GM21576 (cell line): ENCODE results near the gene RPRML.
A peak's percentile ranks its signal among the peaks of the same experiment; 100 is the strongest.

Experiments used
- ATAC-seq: cut with Tn5 transposase; IDR thresholded peaks from one replicate; pipeline ENCODE4 v1.9.1; 2021; ENCODE audit warnings: mild to moderate bottlenecking, moderate library complexity; ENCODE audit not compliant: unreplicated experiment

RPRML gene

DNA sequence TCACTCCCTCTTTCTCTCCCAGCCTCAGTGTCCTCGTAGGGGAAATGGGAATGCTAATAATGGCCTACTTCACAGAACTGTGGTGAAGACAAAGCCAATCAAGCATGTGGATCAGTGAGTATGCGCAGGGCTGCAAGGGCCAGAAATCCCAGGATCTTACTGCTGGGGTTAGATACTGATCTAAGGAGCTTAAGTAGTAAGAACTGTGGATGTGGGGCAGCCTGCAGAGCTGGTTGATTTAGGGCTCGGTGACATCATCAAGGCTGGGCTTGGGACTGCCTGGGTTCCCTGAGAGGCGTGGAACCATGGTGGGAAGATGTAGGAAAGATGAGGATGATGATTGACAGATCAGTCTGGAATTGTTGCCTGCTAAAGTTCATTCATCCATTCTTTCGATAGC lies 30.5 kb downstream of the RPRML start:
- ATAC-seq, result no peak

DNA sequence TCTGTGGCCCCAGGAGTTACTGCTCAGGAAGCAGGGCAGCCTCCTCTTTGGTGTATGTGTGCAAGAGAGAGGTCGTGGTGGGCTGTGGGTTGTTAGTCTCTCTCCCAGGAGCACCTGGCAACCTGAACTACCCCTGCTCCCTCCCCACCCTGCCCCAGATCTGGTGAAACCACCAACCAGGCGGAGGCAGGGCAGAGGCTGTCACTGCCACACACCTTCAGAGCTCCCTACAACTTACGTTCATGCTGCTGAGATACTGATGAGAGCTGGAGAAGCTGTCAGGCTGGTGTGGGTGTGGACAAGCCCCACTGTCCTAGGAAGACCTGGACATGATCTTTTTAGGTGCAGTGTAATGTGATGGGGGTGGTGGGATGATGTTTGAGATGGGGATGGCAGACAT lies 31.8 kb downstream of the RPRML start:
- no peak for ATAC-seq

DNA sequence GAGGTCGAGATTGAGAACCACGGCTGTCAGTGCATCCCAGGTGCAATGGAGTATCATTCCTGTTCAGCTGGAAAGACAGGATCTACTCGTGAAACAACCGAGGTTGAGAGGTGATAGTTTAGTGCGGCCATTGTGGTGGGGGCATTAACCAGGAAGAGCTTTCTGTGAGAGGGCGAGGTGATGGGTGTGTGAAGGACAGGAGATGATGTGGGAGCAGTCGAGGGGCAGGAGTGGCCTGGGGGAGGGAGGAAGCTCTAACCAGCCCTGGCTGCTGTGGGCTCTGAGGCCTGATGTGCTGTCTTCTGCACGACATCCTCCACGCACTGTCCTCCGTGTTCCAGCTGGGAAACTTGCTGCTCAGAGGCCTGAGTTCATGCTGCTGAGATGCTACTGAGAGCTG lies 34.1 kb downstream of the RPRML start:
- no peak for ATAC-seq

DNA sequence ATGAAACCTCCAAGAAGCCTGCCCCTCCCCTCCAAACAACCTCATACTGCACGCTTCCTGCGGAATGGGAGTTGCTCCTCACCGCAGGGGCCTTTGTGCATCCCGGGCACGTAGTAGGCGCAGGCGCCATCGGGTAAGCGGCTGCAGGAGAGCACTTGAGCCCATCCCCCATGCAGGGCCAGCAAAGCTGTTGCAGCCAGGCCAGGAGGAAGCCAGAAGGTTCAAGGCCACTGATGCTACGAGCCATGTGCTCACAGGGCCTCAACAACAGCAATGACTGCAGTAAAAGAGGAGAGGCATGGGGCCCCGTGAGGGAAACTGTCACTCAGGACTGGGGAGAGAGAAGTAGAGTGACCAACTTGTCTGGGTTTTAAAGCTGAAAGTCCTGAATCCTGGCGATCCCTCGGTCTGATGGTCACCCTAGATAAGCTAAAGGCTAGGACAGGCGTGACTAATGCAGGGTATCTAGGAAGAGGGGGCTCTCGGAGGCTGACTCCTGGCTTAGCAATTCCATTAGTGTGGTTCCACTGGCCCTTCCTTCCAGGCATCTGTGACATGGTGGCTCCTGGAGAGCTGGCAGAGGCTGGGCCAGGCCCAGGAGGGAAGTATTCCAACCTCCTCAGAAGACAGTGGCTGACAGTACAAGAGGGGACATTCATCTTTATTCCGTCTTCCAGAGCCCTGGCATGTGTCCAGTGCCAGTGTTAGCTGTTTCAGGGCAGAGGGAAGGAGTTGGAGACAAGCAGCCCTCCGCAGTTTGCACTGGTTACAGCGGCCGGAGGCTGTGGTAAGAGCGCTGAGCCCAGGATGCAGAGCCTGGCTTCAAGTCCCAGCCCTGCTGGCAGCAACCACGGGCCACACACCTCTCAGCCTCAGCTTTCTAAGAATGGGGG lies 35.3 kb downstream of the RPRML start:
- no peak for ATAC-seq

DNA sequence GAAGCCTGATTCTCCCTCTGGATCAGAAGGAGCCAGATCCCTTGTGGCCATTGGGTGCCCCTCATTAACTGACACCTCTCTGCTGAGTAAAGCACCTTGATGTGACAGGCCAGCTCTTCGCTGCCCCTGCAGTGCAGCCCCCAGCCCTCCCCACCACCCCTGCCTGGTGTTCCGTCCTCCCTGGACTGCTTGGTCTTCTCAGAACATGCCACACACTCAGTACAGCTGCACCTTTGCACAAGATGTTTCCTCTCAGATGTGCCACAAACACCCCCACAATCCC lies 35.9 kb downstream of the RPRML start:
- no peak for ATAC-seq

DNA sequence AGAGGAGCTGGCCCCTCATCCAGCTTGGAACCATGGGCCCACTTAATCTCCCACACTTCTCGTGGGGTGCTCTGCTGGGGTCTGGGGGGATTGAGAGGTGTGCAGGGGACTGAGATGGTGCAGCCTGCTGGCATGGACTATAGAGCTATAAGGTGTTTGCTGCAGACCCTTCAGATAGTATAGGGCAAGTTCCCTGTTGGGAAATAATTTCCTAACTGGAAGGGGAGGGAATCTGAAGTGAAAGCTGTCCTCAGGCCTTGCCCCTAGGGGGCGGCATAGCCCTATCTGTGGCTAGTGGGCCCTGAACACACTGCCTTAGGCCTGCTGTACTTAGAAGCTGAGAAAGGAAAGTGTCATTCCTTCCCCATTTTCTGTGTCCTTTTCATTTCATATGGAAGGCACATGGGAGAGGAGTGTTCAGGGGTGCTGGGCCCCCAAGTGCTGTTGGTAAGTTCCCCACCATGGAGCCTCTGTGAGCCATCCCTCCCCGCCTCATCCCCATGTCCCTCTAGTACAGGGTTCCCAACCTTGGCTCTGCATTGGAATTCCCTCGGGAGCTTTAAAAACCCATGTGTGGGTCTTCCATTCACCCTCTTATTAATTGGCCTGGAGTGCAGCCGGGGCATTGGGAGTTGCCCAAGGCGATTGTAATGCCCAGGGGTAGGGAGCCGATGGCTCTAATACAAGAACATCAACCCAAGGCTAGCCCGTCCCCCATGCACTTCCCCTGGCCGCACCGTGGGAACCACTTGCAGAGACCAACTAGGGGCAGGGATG lies 36.4 kb downstream of the RPRML start:
- no peak for ATAC-seq

DNA sequence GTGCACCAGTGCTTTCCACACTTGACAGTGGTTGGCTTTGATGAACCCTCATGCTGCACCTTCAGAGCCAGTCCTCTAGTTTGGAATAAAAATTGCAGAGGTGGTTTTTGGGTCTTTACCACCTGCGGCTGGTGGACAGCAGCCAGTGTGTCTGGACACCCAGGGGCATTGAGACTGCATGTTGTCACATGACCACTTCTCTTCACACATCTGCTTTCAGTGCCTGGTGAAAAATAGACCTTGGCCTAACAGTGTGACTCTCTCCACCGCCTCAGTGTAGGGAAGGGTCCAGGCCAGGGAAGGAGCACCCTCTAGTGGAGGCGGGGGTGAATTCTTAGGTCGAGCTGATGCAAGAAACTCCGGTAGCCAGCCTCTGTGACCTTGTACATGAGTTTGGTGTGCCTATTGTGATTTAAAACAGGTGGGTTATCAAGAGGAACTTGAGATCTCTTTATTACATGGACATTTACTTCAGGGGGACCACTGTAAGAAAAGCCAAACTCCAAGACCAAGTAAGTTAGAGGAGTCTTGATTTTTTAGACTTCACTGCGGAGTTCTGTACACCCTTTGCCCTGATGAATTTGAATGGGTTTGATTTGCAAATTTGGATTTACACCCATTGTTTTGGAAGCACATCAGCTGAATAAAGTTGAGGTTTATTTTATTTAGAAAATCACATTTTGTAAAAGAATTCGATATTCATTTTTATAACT lies 38.2 kb downstream of the RPRML start:
- ATAC-seq, result peak; percentile 54

DNA sequence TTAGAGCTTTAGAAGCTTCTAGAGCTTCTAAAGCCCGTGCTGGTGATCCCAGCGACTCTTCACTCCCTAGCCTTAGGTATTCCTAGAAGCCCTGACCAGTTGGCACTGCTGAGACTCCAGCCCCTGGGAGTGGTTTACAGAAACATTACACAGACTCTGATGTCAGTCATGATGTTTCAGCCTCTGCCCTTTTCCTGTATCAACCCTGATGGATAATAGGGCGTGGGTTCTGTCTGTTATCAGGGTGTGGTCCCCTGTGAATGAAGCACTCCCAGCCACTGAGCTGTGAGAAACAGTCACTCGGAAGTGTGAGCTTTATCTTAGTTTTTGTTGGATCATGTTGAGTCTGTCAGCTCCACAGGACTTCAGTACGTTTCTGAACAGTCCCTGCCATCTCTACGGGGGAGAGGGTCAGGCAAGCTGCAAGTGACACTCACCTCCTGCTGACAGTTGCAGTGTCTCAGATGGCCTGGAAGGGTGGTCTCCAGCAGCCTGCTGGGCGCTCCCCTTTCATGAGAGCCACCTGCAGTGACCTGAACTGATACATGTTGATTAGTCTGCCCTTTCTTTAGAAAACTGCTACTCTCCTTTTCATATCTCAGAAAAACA lies 43.3 kb downstream of the RPRML start:
- no peak for ATAC-seq

DNA sequence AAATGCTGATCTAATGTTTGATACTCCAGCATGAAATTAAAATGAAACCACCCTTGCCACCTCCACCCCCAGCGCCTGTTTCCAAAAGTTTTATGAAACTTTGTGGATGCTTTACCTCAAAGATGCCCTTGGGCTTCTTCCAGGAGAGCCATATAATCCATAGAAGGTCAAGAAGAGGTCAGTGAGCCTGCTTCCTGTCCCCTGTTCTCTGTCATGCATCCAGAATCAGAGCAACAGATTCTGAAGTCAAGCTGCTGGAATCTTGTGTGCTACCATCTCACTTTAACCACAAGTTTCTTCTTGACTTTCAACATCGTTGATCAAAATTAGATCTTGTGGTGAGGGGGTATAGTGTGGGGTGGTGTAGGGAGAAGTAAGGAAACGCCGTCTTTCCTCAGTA lies 47.5 kb downstream of the RPRML start:
- no peak for ATAC-seq

DNA sequence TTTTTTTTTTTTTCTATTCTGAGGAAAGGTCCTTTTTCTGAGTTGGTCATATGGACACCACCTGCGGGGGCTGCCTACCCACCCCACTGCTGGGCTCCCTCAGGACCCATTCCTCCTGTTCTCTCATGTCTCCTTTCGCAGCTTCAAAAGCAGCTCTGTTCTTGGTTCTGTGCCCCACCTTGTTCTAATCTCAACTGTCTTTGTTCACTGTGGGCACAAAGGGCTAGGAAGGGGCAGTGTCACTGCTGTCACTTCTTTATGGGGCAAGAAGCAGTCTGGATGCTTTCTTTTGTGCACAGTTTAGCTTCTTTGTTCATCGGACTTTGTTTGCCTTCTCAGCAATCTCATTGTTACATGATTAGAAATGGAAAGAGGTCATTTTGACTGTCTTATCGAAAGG lies 49.0 kb downstream of the RPRML start:
- no peak for ATAC-seq

DNA sequence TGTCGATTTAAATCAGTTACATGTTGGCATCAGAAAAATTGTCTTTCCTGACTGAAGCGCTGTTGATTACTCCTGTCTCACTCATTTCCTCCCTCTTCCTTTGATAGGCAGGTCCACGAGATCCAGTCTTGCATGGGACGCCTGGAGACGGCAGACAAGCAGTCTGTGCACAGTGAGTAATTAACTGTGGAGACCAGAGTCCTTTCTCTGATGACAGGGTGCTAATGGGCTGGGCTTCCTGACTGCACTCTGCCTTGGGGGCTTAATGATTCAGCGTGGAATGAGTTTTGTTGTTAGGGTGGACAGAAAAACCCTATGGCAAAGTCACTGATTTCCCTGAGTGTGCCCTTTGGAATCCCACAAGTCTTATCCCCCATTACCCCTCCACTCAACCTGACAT lies 49.6 kb downstream of the RPRML start:
- no peak for ATAC-seq

DNA sequence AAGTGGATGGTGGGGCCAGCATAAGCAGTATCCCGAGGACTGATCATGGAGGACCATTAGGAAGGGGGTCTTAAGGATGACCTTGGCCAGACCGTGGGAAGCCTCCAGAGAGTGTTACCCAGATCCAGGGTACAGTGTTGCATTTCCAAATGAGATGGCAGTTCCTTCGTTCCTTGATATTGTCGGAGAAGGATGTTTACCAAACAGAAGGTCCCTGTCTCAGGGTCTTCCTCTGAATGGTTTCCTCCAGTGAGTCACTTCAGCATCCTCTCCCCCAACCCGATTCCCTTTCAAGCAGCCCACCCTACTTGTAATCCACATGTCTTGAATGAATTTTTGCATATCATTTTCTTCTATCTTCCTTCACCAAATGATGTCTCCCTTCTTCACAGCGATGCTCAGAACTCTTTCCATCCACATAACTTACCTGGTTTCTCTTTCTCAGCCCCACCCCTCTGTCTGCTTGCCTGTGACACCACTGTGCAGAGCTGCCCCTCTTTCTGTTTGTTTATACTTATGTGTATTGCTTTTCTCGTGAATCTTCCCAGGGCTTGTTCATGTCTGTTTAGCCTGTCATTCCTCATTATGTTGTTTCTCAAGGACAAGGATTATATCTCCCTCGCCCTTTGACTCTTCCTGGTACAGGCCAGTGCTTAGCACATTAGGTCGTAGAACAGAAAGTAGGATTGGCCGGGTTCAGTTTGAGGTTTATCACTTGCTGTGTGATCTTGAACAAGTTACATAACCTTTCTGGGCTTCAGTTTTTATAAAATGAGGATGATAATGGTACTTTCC lies 50.4 kb downstream of the RPRML start:
- ATAC-seq, result no peak
